ENCODE results near the gene MAP4K4. TPM values are rescaled to one million over a fixed set of nuclear protein-coding genes. Genes with fewer than 3 reads are reported as not detected.

MAP4K4 gene
- total and polyA plus RNA-seq, 2 of the 4 experiments (the other 2 are of a cell fraction), result 89.4 to 124 TPM

DNA sequence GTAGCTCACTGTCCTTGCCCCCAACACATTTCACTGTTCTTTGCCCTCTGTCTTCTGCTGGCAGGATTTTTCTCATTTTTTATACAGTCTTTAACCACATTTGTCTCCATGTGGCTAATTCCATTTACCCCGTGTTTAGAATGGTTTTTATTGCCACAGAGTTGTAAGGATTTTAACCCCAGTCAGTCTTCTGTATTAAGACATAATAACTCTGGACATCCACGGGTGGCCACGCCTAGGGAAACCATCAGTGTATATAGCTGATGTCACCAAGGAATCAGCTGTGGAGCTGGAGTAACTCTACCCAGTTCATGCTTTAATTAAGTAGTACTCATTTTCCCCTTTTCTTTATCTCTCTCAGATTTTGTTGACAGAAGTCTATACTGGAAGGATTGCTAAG lies 139.8 kb downstream of the MAP4K4 start:
- Histone ChIP-seq H3K27me3 (ENCODE audit: control insufficient read depth, insufficient read depth, low read length) (no peaks in the 10 kb centered on the region), H2BK15ac (ENCODE audit: low read depth, low read length) (no peak overlapping the region), H3K36me3 (ENCODE audit: control insufficient read depth, insufficient read depth, low read length) (peaks cover 26% of the 10 kb centered on the region), H2BK20ac (ENCODE audit: low read depth, low read length) (no peak overlapping the region), H4K20me1 (ENCODE audit: insufficient read depth, low read length) (no peaks in the 10 kb centered on the region), H3K4me1 (ENCODE audit: control insufficient read depth, insufficient read depth, low read length) (peaks cover 3% of the 10 kb centered on the region), H4K91ac (ENCODE audit: insufficient read depth, low read depth, low read length) (no peak overlapping the region), H3K27ac (ENCODE audit: insufficient read depth, low read length) (no peak overlapping the region), H3K9me1 (ENCODE audit: insufficient read depth, low read length) (peaks cover 8% of the 10 kb centered on the region; the same call in 1 of the 2 replicates), H3K18ac (ENCODE audit: low read depth, low read length) (no peak overlapping the region), H3K9me3 (ENCODE audit: control insufficient read depth, insufficient read depth, low read length) (no peaks in the 10 kb centered on the region), H2AK5ac (ENCODE audit: low read depth, low read length) (no peak overlapping the region), H2AK9ac (replicated peaks; ENCODE audit: low read depth, low read length, poor library complexity) (no peak overlapping the region), H3K56ac (ENCODE audit: extremely low read depth, insufficient read depth, low read length) (no peak overlapping the region), H4K5ac (ENCODE audit: low read depth, low read length) (no peak overlapping the region), H3K4ac (ENCODE audit: low read depth, low read length) (no peak overlapping the region), H3K4me2 (ENCODE audit: low read depth, low read length) (no peak overlapping the region), H2BK120ac (ENCODE audit: low read depth, low read length) (no peak overlapping the region), H3K14ac (replicated peaks; ENCODE audit: low read depth, low read length) (0 out of 2 replicates have a peak overlapping the region, but pooled peaks have one; percentile 16), H3K79me1 (ENCODE audit: low read depth in 1 of 2, low read length in 2 of 2) (peaks cover 34 to 65% of the 10 kb centered on the region in 2 experiments), H3K9ac (ENCODE audit: low read depth, low read length) (no peak overlapping the region), H3K23ac (ENCODE audit: low read depth, low read length) (no peak overlapping the region), H4K8ac (ENCODE audit: low read depth in 2 of 2, low read length in 2 of 2) (no peak overlapping the region), H3K4me3 (ENCODE audit: insufficient read depth, low read depth, low read length) (no peak overlapping the region), H2BK5ac (ENCODE audit: low read depth, low read length, poor library complexity, severe bottlenecking) (no peak overlapping the region), H2AFZ (replicated peaks; ENCODE audit: low read length, poor library complexity) (no peak overlapping the region)
- in situ Hi-C loops (cut with MboI; ENCODE audit: low sequenced_read_pairs), result loop anchor here (10.0 kb wide), 2 partner anchors 433 to 493 kb away; no protein-coding TSS in a partner anchor
- TF ChIP-seq, protein P1, sequence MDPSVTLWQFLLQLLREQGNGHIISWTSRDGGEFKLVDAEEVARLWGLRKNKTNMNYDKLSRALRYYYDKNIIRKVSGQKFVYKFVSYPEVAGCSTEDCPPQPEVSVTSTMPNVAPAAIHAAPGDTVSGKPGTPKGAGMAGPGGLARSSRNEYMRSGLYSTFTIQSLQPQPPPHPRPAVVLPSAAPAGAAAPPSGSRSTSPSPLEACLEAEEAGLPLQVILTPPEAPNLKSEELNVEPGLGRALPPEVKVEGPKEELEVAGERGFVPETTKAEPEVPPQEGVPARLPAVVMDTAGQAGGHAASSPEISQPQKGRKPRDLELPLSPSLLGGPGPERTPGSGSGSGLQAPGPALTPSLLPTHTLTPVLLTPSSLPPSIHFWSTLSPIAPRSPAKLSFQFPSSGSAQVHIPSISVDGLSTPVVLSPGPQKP (IDR thresholded peaks at IDR 0.05; ENCODE audit: borderline replicate concordance, low read depth, low read length), result no peak
- TF ChIP-seq NFE2L2 (IDR thresholded peaks at IDR 0.05; ENCODE audit: low read depth, low read length), result no peak
- no peak for TF ChIP-seq RFX5 (IDR thresholded peaks at IDR 0.05; ENCODE audit: low read depth, low read length)
- TF ChIP-seq FOS (IDR thresholded peaks at IDR 0.05; ENCODE audit: low read depth, low read length), result no peak
- TF ChIP-seq MAFK (IDR thresholded peaks at IDR 0.05; ENCODE audit: low read depth, low read length), result no peak
- no peak for TF ChIP-seq RAD21 (IDR thresholded peaks at IDR 0.05; ENCODE audit: low read length)
- no peak for TF ChIP-seq CEBPB (IDR thresholded peaks at IDR 0.05; ENCODE audit: low read depth, low read length)
- ATAC-seq (ENCODE audit: low read depth) (peak; percentile 57), DNase-seq (no peak)
- intact Hi-C loops (cut with micrococcal nuclease), result no loop called here
- ChIA-PET POLR2A (ENCODE audit: unreplicated experiment) (no interaction called here), CTCF (interaction anchor here (1.1 to 1.7 kb wide), 2 partner anchors 70 to 495 kb away, joined by 3 to 4 read pairs; no protein-coding TSS in a partner anchor)
- dilution Hi-C loops (cut with HindIII; ENCODE audit: low sequenced_read_pairs, unreplicated experiment), result no loop called here
- BruUV-seq (replicated peaks), result no TSS peak
- WGBS, 2 experiments (ENCODE audit: extremely low coverage in 2 of 2, insufficient read length in 1 of 2), result no CpG with 5 or more reads among the region's 3 CpGs
